Measurements from ENCODE around the gene ME2. TPM values are rescaled to one million over a fixed set of nuclear protein-coding genes. Genes with fewer than 3 reads are reported as not detected.

ME2 gene
- total RNA-seq, 1 donor from 2014 or later, result 51.8 TPM

- no peak overlapping the region for H3K4me3 Mint-ChIP-seq (ENCODE audit: low read depth)
- no peaks in the 10 kb centered on the region for H3K9me3 Mint-ChIP-seq (ENCODE audit: low read depth)
- no peak overlapping the region for H3K27ac Mint-ChIP-seq
- peaks cover 6% of the 10 kb centered on the region for H3K4me1 Mint-ChIP-seq (ENCODE audit: low read depth)
- TF ChIP-seq, protein P1, sequence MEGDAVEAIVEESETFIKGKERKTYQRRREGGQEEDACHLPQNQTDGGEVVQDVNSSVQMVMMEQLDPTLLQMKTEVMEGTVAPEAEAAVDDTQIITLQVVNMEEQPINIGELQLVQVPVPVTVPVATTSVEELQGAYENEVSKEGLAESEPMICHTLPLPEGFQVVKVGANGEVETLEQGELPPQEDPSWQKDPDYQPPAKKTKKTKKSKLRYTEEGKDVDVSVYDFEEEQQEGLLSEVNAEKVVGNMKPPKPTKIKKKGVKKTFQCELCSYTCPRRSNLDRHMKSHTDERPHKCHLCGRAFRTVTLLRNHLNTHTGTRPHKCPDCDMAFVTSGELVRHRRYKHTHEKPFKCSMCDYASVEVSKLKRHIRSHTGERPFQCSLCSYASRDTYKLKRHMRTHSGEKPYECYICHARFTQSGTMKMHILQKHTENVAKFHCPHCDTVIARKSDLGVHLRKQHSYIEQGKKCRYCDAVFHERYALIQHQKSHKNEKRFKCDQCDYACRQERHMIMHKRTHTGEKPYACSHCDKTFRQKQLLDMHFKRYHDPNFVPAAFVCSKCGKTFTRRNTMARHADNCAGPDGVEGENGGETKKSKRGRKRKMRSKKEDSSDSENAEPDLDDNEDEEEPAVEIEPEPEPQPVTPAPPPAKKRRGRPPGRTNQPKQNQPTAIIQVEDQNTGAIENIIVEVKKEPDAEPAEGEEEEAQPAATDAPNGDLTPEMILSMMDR (IDR thresholded peaks at IDR 0.05; ENCODE audit: unreplicated experiment), result no peak
- no peak for DNase-seq (ENCODE audit: low spot score, unreplicated experiment)
- H3K27me3 Mint-ChIP-seq, result no peaks in the 10 kb centered on the region
- H3K36me3 Mint-ChIP-seq (ENCODE audit: insufficient read depth), result no peaks in the 10 kb centered on the region
Observed at GRCh38 chr18:50953822-50954221, 74.9 kb downstream of the ME2 start.

- peaks cover 13% of the 10 kb centered on the region for H3K4me1 Mint-ChIP-seq (ENCODE audit: low read depth)
- H3K9me3 Mint-ChIP-seq (ENCODE audit: low read depth), result no peaks in the 10 kb centered on the region
- no peaks in the 10 kb centered on the region for H3K27me3 Mint-ChIP-seq
- H3K36me3 Mint-ChIP-seq (ENCODE audit: insufficient read depth), result no peaks in the 10 kb centered on the region
- no peak for DNase-seq (ENCODE audit: low spot score, unreplicated experiment)
- TF ChIP-seq, protein P1 (IDR thresholded peaks at IDR 0.05; ENCODE audit: unreplicated experiment), result no peak
- H3K4me3 Mint-ChIP-seq (ENCODE audit: low read depth), result no peak overlapping the region
- H3K27ac Mint-ChIP-seq, result no peak overlapping the region
Observed at GRCh38 chr18:50955253-50955652, 76.3 kb downstream of the ME2 start.

DNA sequence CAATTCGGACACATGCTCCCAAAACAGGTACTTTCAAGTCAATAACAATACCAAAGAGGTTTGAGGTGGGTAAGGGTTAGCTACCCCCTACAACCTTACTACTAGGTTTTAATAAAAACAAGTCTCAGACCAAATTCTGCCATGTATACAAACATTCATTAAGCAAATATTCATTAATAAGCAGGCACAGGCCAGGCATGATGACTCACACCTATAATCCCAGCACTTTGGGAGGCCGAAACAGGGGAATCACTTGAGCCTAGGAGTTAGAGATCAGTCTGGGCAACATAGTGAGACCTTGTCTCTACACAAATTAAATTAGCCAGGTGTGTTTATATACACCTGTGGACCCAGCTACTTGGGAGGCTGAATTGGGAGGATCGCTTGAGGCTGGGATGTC is 77.2 kb downstream of the ME2 start:
- H3K4me3 Mint-ChIP-seq (ENCODE audit: low read depth), result no peak overlapping the region
- no peak for DNase-seq (ENCODE audit: low spot score, unreplicated experiment)
- H3K4me1 Mint-ChIP-seq (ENCODE audit: low read depth), result peaks cover 13% of the 10 kb centered on the region
- H3K9me3 Mint-ChIP-seq (ENCODE audit: low read depth), result peaks cover 5% of the 10 kb centered on the region
- TF ChIP-seq, protein P1 (IDR thresholded peaks at IDR 0.05; ENCODE audit: unreplicated experiment), result no peak
- peaks cover 2% of the 10 kb centered on the region for H3K36me3 Mint-ChIP-seq (ENCODE audit: insufficient read depth)
- no peak overlapping the region for H3K27ac Mint-ChIP-seq
- H3K27me3 Mint-ChIP-seq, result no peaks in the 10 kb centered on the region

GRCh38 chr18:50961974-50962373 is 83.1 kb downstream of the ME2 start:
- Mint-ChIP-seq H3K4me3 (ENCODE audit: low read depth) (no peak overlapping the region), H3K36me3 (ENCODE audit: insufficient read depth) (peaks cover 9% of the 10 kb centered on the region), H3K27ac (no peak overlapping the region), H3K27me3 (no peaks in the 10 kb centered on the region), H3K9me3 (ENCODE audit: low read depth) (peaks cover 24% of the 10 kb centered on the region), H3K4me1 (ENCODE audit: low read depth) (peaks cover 12% of the 10 kb centered on the region)
- TF ChIP-seq, protein P1 (IDR thresholded peaks at IDR 0.05; ENCODE audit: unreplicated experiment), result no peak
- no peak for DNase-seq (ENCODE audit: low spot score, unreplicated experiment)

DNA sequence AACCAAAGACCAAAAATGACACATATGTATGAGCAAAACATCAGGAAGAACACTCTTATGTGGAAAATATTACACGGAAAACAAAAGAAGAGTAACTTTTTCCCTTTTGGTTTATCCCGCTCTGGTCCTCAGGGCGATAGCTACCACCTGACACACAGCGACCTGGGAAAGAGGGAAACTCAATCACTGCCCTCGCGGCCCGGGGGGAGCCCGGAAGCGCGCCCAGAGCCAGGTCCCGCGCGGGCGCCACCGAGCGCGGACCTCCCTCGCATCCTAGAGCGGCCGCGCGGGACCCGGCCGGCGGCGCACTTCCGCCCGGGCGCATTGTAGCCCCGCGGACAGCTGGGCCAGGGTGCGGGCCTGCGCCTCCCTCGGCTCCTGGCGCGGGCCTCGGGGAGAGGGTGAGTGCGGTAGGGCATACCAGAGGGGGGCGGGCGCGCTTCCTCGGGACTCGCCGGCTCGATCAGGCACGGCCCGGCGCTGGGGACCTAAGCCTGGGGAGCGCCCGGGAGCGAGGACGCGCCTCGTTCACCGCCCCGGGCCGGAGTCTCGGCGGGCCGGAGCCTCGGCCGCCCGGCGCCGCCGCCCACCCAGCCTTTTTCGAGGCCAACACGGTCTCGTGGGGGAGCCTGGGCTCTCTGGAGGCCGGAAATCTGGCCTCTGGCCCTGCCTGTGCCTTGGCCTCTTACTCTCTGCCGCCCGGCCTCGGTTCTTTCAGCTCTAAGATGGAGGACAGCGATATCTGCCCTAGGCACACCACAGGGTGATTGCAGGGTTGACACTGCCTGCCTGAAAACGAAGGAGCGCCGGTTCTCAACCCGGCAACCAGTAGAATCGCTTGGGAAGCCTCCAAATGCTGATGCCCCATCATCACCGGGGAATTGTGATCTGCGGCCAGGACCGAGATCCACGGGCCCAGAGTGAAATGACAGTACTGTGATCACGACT is 89.1 kb downstream of the ME2 start, which contains the start of gene ELAC1:
TSS of gene ELAC1 (plus strand) at position 327 of the 948 bp plus-strand sequence. CDS start 6,365 bp downstream, outside the sequence.
- peak within 1 kb of the TSS; percentile 98 for H3K27ac Mint-ChIP-seq
- peak within 1 kb of the TSS; percentile 93 for H3K4me3 Mint-ChIP-seq (ENCODE audit: low read depth)
- peaks cover 3% of the 10 kb centered on the region for H3K36me3 Mint-ChIP-seq (ENCODE audit: insufficient read depth)
- TF ChIP-seq, protein P1 (IDR thresholded peaks at IDR 0.05; ENCODE audit: unreplicated experiment), result peak; percentile 12
- H3K9me3 Mint-ChIP-seq (ENCODE audit: low read depth), result peaks cover 10% of the 10 kb centered on the region
- peaks cover 17% of the 10 kb centered on the region for H3K4me1 Mint-ChIP-seq (ENCODE audit: low read depth)
- DNase-seq (ENCODE audit: low spot score, unreplicated experiment), result peak; percentile 61
- no peaks in the 10 kb centered on the region for H3K27me3 Mint-ChIP-seq
